GM12878 (cell line): ENCODE measurements around the gene MAP7. TPM values are rescaled to one million over a fixed set of nuclear protein-coding genes. Genes with fewer than 3 reads are reported as not detected.

Experiments
- ATAC-seq: fragments of 200-7000 bp; cut with Tn5 transposase; 3 replicates; pipeline ENCODE4 v1.9.1; 2020; ENCODE audit warnings: mild to moderate bottlenecking, moderate library complexity
- BruUV-seq: library from RNA; stranded (reverse); fragments of 400-500 nt; replicated peaks from 2 replicates; lab custom pipeline; 2021; lab: Mats Ljungman, UMichigan
- CTCF ChIA-PET: fragments of 300-600 bp; sonication (Branson Sonifier 250); formaldehyde crosslinking; extraction: SDS; loops from one replicate; lab custom pipeline; 2021; ENCODE audit warnings: inconsistent platforms; lab: Yijun Ruan, JAX
- POLR2A ChIA-PET: fragments of 350-600 bp; formaldehyde crosslinking; extraction: SDS; loops from one replicate; lab custom pipeline; 2021; ENCODE audit warnings: inconsistent platforms; lab: Charles Lee
- RAD21 ChIA-PET: fragments of 300-600 bp; sonication (Branson Sonifier 250); formaldehyde crosslinking; loops from one replicate; lab custom pipeline; 2023; ENCODE audit warnings: antibody characterized with exemption; ENCODE audit not compliant: unreplicated experiment; lab: Charles Lee
- SMC1A ChIA-PET: fragments of 300-600 bp; sonication (Branson Sonifier 250); formaldehyde crosslinking; loops from one replicate; lab custom pipeline; 2023; ENCODE audit not compliant: unreplicated experiment, uncharacterized antibody; lab: Charles Lee
- DNase-seq: peaks from one replicate; pipeline ENCODE4 v3.0.0-alpha.2; 2011; ENCODE audit warnings: low read depth, low spot score
- FAIRE-seq: peaks from 3 replicates; lab custom pipeline; 2011; peaks lifted over from hg19 to GRCh38; lab: Jason Lieb, UNC
- H2AFZ ChIP-seq: 2 replicates; pipeline ENCODE4 v1.6.0; 2011; ENCODE audit warnings: low read depth, low read length, control low read depth; ENCODE audit not compliant: control insufficient read depth
- H3K27ac ChIP-seq: 2 replicates; pipeline ENCODE4 v1.5.1; 2011; ENCODE audit warnings: control low read depth; ENCODE audit not compliant: control insufficient read depth, insufficient read depth
- H3K27me3 ChIP-seq, 2 experiments: replicated peaks in 1 of 2; 2 replicates each; pipeline versions ENCODE4 v1.6.0 to v1.6.1; 2011; ENCODE audit warnings: low read length in 1 of 2; ENCODE audit not compliant: control insufficient read depth in 2 of 2, insufficient read depth in 2 of 2
- H3K36me3 ChIP-seq, 2 experiments: 2 replicates each; pipeline ENCODE4 v1.5.1; 2011; ENCODE audit warnings: low read length in 1 of 2; ENCODE audit not compliant: control insufficient read depth in 2 of 2, insufficient read depth in 2 of 2
- H3K4me1 ChIP-seq: 2 replicates; pipeline ENCODE4 v1.6.1; 2011; ENCODE audit warnings: mild to moderate bottlenecking, low read length, moderate library complexity, mixed read lengths; ENCODE audit not compliant: control insufficient read depth, insufficient read depth
- H3K4me2 ChIP-seq: 2 replicates; pipeline ENCODE4 v1.6.0; 2011; ENCODE audit warnings: control low read depth; ENCODE audit not compliant: control insufficient read depth, insufficient read depth
- H3K4me3 ChIP-seq: fragments of 200-600 bp; sonication (generic); 2 replicates; pipeline ENCODE4 v1.5.1; 2016
- H3K79me2 ChIP-seq: 2 replicates; pipeline ENCODE4 v1.6.0; 2011; ENCODE audit warnings: low read length; ENCODE audit not compliant: control insufficient read depth, insufficient read depth
- H3K9ac ChIP-seq: 2 replicates; pipeline ENCODE4 v1.8.0; 2011; ENCODE audit warnings: low read length, control low read depth, mixed read lengths; ENCODE audit not compliant: control insufficient read depth, insufficient read depth
- H3K9me3 ChIP-seq: replicated peaks from 3 replicates; pipeline ENCODE4 v1.5.1; 2011; ENCODE audit warnings: mild to moderate bottlenecking, low read length; ENCODE audit not compliant: control insufficient read depth, insufficient read depth
- H4K20me1 ChIP-seq: 2 replicates; pipeline ENCODE4 v1.6.0; 2011; ENCODE audit not compliant: control insufficient read depth, insufficient read depth
- BACH1 ChIP-seq: fragments of 450-650 bp; IDR thresholded peaks from 2 replicates; pipeline ENCODE4 v1.6.1; 2017; ENCODE audit warnings: mild to moderate bottlenecking, borderline replicate concordance
- CBFB ChIP-seq: IDR thresholded peaks from 2 replicates; pipeline ENCODE4 v1.6.1; 2016; ENCODE audit warnings: antibody characterized with exemption, low read depth
- EGR1 ChIP-seq, 2 experiments: IDR thresholded peaks; 1 replicate in 1 of 2; 2 replicates in 1 of 2; pipeline ENCODE4 v1.6.1; 2011 to 2012; ENCODE audit warnings: low read depth in 2 of 2, low read length in 2 of 2, borderline replicate concordance in 1 of 2, mild to moderate bottlenecking in 1 of 2, moderate library complexity in 1 of 2
- IRF4 ChIP-seq: IDR thresholded peaks from 2 replicates; pipeline ENCODE4 v1.6.1; 2011; ENCODE audit warnings: low read depth, low read length
- JUNB ChIP-seq: IDR thresholded peaks from 2 replicates; pipeline ENCODE4 v1.6.1; 2016; ENCODE audit warnings: antibody characterized with exemption, mild to moderate bottlenecking
- JUND ChIP-seq: IDR thresholded peaks from 2 replicates; pipeline ENCODE4 v1.6.1; 2012; ENCODE audit warnings: low read depth, mild to moderate bottlenecking, low read length, improper control_type of control experiment, moderate library complexity
- LARP7 ChIP-seq: fragments of 450-650 bp; IDR thresholded peaks from 2 replicates; pipeline ENCODE4 v1.6.1; 2017; ENCODE audit warnings: mild to moderate bottlenecking
- NRF1 ChIP-seq: conservative IDR thresholded peaks from 2 replicates; pipeline ENCODE4 v1.6.1; 2011; ENCODE audit warnings: mild to moderate bottlenecking, low read depth, low read length, improper control_type of control experiment
- POLR2A ChIP-seq: IDR thresholded peaks from 2 replicates; pipeline ENCODE4 v1.6.1; 2011; ENCODE audit warnings: low read depth, mild to moderate bottlenecking, low read length
- POLR2AphosphoS2 ChIP-seq: IDR thresholded peaks from 2 replicates; pipeline ENCODE4 v1.6.1; 2011; ENCODE audit warnings: low read depth, mild to moderate bottlenecking, low read length, improper control_type of control experiment, moderate library complexity
- POLR2AphosphoS5 ChIP-seq: IDR thresholded peaks from 2 replicates; pipeline ENCODE4 v1.6.1; 2011; ENCODE audit warnings: mild to moderate bottlenecking, low read length, inconsistent platforms
- SIX5 ChIP-seq: IDR thresholded peaks from 2 replicates; pipeline ENCODE4 v1.6.1; 2011; ENCODE audit warnings: mild to moderate bottlenecking, low read depth, low read length, moderate library complexity; ENCODE audit not compliant: severe bottlenecking
- TARDBP ChIP-seq: IDR thresholded peaks from 2 replicates; pipeline ENCODE4 v1.6.1; 2016; ENCODE audit warnings: borderline replicate concordance
- TCF7 ChIP-seq: IDR thresholded peaks from 2 replicates; pipeline ENCODE4 v1.6.1; 2014; ENCODE audit warnings: antibody characterized with exemption, borderline replicate concordance
- WGBS: methylation state at CpG from one replicate; pipeline ENCODE4 v1.1.6; 2016; ENCODE audit warnings: low lambda C conversion rate; ENCODE audit not compliant: insufficient replicate concordance, insufficient coverage; ENCODE audit errors: missing lambda C conversion rate; 5-methylcytosine and 5-hydroxymethylcytosine counted together
- in situ Hi-C: fragments of 300-500 bp; cut with MboI; formaldehyde crosslinking; loops from 9 replicates; pipeline ENCODE4 v1.14.3; 2018; ENCODE audit warnings: mixed read lengths
- intact Hi-C: fragments of 100-400 bp; cut with micrococcal nuclease; formaldehyde crosslinking; loops from one replicate; pipeline ENCODE4 v1.14.2; 2022; ENCODE audit not compliant: unreplicated experiment
- polyA plus RNA-seq, 11 experiments: library from polyadenylated mRNA; depleted of rRNA in 4 of 11; unstranded in 6 of 11; stranded (reverse) in 5 of 11; fragments of >200 nt; fragmentation: Nextera tagmentation in 4 of 11; fragmentation: Illumina TruSeq in 1 of 11; extraction: Ambion mirVana in 4 of 11; extraction: Trizol in 1 of 11; gene quantifications; 1 replicate in 1 of 11; 2 replicates in 10 of 11; pipeline versions ENCODE4 v1.2.1 to v1.2.3, GENCODE V29; 2011 to 2016; ENCODE audit warnings: inconsistent platforms in 2 of 11, missing spikeins in 2 of 11, low read depth in 1 of 11
- total RNA-seq, 4 experiments: library from RNA; depleted of rRNA in 3 of 4; stranded (reverse); fragments of >200 nt in 3 of 4; fragmentation: Illumina TruSeq in 1 of 4; extraction: Trizol in 1 of 4; gene quantifications; 2 replicates each; pipeline versions ENCODE4 v1.2.1 to v1.2.3, GENCODE V29; 2013 to 2021
- TF ChIP-seq, protein P1 (sequence below): IDR thresholded peaks from 2 replicates; pipeline ENCODE4 v1.6.1; 2012; ENCODE audit warnings: mild to moderate bottlenecking, low read depth, low read length
- TF ChIP-seq, protein P2 (sequence below): fragments of 450-650 bp; IDR thresholded peaks from 2 replicates; pipeline ENCODE4 v1.6.1; 2016; ENCODE audit warnings: mild to moderate bottlenecking

MAP7 gene
- total and polyA plus RNA-seq, 10 of the 15 experiments (the other 5 are each of a cell fraction or from before 2014, with no cell fraction given), result 0.04 to 0.17 (median 0.08) TPM; not detected in 2

DNA sequence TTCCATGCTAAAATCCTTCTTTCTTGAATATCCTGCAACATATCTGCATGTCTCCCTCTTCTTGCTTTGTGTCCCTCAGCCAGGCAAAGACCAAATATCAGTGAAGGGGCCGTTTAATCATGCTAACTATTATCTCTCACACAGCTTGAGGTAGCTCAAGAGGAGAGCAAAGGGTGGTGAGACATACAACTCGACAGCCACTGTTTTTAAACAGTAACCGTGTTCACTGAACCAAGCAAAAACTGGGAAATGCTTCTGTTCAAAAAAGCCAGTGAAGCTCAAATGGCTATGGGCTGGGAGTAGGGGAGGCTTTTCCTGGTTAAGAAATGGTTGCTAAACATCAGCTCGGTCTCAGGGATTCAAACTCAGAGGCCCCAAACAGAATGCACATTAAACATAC is 83.4 kb downstream of the MAP7 start (continued):
- no peak for TF ChIP-seq SIX5
- no peak for TF ChIP-seq JUNB
- no peak for TF ChIP-seq EGR1 (IDR thresholded peaks at IDR 0.05; ENCODE audit: borderline replicate concordance in 1 of 2, low read depth in 2 of 2, low read length in 2 of 2)
- no peak for TF ChIP-seq NRF1
- no peak for TF ChIP-seq BACH1

DNA sequence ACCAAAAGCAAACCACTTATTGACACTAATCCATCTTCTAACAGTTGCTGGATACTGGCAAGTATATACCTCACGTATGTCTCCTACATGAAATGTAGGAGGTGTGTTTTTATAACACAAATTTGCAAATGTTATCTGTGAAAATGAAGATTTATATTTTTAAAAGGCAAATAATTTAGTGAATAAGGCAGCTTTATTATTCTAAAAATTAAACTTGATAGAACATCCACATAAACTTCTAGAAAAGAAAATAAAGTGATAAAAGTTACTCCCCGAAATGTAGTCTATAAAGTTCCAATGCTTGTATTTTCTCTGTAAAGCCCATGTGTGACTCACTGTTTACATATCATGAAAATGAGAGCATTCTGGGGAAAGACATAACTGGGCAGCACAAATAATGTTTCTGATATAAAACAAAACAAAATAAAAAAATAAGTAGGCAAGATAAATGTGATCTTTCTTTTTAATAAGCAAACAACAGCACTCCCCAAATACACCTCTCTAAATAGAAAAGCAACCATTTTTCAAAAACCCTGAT is 84.4 kb downstream of the MAP7 start:
- no peaks in the 10 kb centered on the region for H3K79me2 ChIP-seq
- ATAC-seq (no peak), DNase-seq (no peak), FAIRE-seq (no peak)
- H3K4me2 ChIP-seq, result no peak overlapping the region
- H3K4me3 ChIP-seq, result no peak overlapping the region
- peaks cover 0 to 6% of the 10 kb centered on the region in 2 experiments; a peak in 3 of 4 replicates for H3K27me3 ChIP-seq
- ChIA-PET POLR2A (no interaction called here), RAD21 (no interaction called here), CTCF (no interaction called here), SMC1A (interaction anchor here (0.6 kb wide), 1 partner anchor 15 kb away, joined by 3 read pairs; no protein-coding TSS in a partner anchor)
- H2AFZ ChIP-seq, result no peak overlapping the region
- H3K9ac ChIP-seq, result no peak overlapping the region
- BruUV-seq, result no TSS peak
- H3K36me3 ChIP-seq, result no peaks in the 10 kb centered on the region
- in situ Hi-C loops, result no loop called here
- no peak overlapping the region for H3K27ac ChIP-seq
- 26% methylated on average over 2 of the region's 2 CpGs for WGBS
- peaks cover 5% of the 10 kb centered on the region; the same call in 1 of the 2 replicates for H3K4me1 ChIP-seq
- no peaks in the 10 kb centered on the region for H3K9me3 ChIP-seq
- intact Hi-C loops, result no loop called here
- H4K20me1 ChIP-seq, result no peaks in the 10 kb centered on the region
- TF ChIP-seq, protein P1, sequence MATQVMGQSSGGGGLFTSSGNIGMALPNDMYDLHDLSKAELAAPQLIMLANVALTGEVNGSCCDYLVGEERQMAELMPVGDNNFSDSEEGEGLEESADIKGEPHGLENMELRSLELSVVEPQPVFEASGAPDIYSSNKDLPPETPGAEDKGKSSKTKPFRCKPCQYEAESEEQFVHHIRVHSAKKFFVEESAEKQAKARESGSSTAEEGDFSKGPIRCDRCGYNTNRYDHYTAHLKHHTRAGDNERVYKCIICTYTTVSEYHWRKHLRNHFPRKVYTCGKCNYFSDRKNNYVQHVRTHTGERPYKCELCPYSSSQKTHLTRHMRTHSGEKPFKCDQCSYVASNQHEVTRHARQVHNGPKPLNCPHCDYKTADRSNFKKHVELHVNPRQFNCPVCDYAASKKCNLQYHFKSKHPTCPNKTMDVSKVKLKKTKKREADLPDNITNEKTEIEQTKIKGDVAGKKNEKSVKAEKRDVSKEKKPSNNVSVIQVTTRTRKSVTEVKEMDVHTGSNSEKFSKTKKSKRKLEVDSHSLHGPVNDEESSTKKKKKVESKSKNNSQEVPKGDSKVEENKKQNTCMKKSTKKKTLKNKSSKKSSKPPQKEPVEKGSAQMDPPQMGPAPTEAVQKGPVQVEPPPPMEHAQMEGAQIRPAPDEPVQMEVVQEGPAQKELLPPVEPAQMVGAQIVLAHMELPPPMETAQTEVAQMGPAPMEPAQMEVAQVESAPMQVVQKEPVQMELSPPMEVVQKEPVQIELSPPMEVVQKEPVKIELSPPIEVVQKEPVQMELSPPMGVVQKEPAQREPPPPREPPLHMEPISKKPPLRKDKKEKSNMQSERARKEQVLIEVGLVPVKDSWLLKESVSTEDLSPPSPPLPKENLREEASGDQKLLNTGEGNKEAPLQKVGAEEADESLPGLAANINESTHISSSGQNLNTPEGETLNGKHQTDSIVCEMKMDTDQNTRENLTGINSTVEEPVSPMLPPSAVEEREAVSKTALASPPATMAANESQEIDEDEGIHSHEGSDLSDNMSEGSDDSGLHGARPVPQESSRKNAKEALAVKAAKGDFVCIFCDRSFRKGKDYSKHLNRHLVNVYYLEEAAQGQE, result no peak
- TF ChIP-seq BACH1 (no peak), TCF7 (no peak), POLR2AphosphoS2 (no peak), TARDBP (no peak), IRF4 (no peak), POLR2AphosphoS5 (no peak), POLR2A (no peak), JUND (no peak), LARP7 (no peak), CBFB (no peak)
- TF ChIP-seq, protein P2, sequence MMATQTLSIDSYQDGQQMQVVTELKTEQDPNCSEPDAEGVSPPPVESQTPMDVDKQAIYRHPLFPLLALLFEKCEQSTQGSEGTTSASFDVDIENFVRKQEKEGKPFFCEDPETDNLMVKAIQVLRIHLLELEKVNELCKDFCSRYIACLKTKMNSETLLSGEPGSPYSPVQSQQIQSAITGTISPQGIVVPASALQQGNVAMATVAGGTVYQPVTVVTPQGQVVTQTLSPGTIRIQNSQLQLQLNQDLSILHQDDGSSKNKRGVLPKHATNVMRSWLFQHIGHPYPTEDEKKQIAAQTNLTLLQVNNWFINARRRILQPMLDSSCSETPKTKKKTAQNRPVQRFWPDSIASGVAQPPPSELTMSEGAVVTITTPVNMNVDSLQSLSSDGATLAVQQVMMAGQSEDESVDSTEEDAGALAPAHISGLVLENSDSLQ, result no peak
